ENCODE measurements around the gene DNAJC1.
A peak's percentile ranks its signal among the peaks of the same experiment; 100 is the strongest.

Gene DNAJC1

GRCh38 chr10:21961847-21962246 is 41.7 kb downstream of the DNAJC1 start:
- DNase-seq (ENCODE audit: extremely low read depth, low read depth): no peak
- TF ChIP-seq CTCF (IDR thresholded peaks at IDR 0.05; ENCODE audit: low read depth, low read length, missing control alignments): no peak
- no peak overlapping the region for H3K4me3 ChIP-seq (replicated peaks; ENCODE audit: low read depth, low read length)

GRCh38 chr10:21959998-21960397 is 43.5 kb downstream of the DNAJC1 start:
- no peak overlapping the region for H3K4me3 ChIP-seq (replicated peaks; ENCODE audit: low read depth, low read length)
- DNase-seq (ENCODE audit: extremely low read depth, low read depth): no peak

GRCh38 chr10:21954690-21955089 is 48.8 kb downstream of the DNAJC1 start:
- H3K4me3 ChIP-seq (replicated peaks; ENCODE audit: low read depth, low read length): no peak overlapping the region
- no peak for TF ChIP-seq CTCF (IDR thresholded peaks at IDR 0.05; ENCODE audit: low read depth, low read length, missing control alignments)
- DNase-seq (ENCODE audit: extremely low read depth, low read depth): no peak

More at GRCh38 chr10:21959998-21960397, 43.5 kb downstream of the DNAJC1 start:
- TF ChIP-seq CTCF (IDR thresholded peaks at IDR 0.05; ENCODE audit: low read depth, low read length, missing control alignments): no peak

GRCh38 chr10:21954132-21954531 is 49.4 kb downstream of the DNAJC1 start:
- no peak for TF ChIP-seq CTCF (IDR thresholded peaks at IDR 0.05; ENCODE audit: low read depth, low read length, missing control alignments)
- DNase-seq (ENCODE audit: extremely low read depth, low read depth): no peak
- H3K4me3 ChIP-seq (replicated peaks; ENCODE audit: low read depth, low read length): no peak overlapping the region

- DNase-seq (ENCODE audit: extremely low read depth, low read depth): no peak
- no peak overlapping the region for H3K4me3 ChIP-seq (replicated peaks; ENCODE audit: low read depth, low read length)
- peak; percentile 35 for TF ChIP-seq CTCF (IDR thresholded peaks at IDR 0.05; ENCODE audit: low read depth, low read length, missing control alignments)
These were observed 49.9 kb downstream of the DNAJC1 start for GRCh38 chr10:21953585-21954057.

GRCh38 chr10:21950566-21950965 is 53.0 kb downstream of the DNAJC1 start:
- DNase-seq (ENCODE audit: extremely low read depth, low read depth): no peak
- no peak overlapping the region for H3K4me3 ChIP-seq (replicated peaks; ENCODE audit: low read depth, low read length)
- TF ChIP-seq CTCF (IDR thresholded peaks at IDR 0.05; ENCODE audit: low read depth, low read length, missing control alignments): no peak

- TF ChIP-seq CTCF (IDR thresholded peaks at IDR 0.05; ENCODE audit: low read depth, low read length, missing control alignments): no peak
- DNase-seq (ENCODE audit: extremely low read depth, low read depth): no peak
- no peak overlapping the region for H3K4me3 ChIP-seq (replicated peaks; ENCODE audit: low read depth, low read length)
These were observed 56.6 kb downstream of the DNAJC1 start for GRCh38 chr10:21946946-21947345.
